Heart left ventricle (tissue), 16 donors: ENCODE results near the gene VEGFA. TPM values are rescaled to one million over a fixed set of nuclear protein-coding genes. Genes with fewer than 3 reads are reported as not detected.
A peak's percentile ranks its signal among the peaks of the same experiment; 100 is the strongest.

Source experiments
- ATAC-seq, 4 donors: fragments of 200-7000 bp; cut with Tn5 transposase; one replicate each; pipeline ENCODE4 v1.9.1; 2020 to 2022; ENCODE audit warnings: moderate library complexity in 4 of 4, mild to moderate bottlenecking in 3 of 4, moderate number of reproducible peaks in 1 of 4
- DNase-seq, 5 donors: peaks; one replicate each; pipeline ENCODE4 v3.0.0-alpha.2; 2020
- H3K27ac ChIP-seq, 12 donors: fragments of 200-600 bp; sonication (generic) in 4 of 12; one replicate each; pipeline versions ENCODE4 v1.5.0 to v1.8.0; 2016 to 2022; ENCODE audit warnings: mild to moderate bottlenecking in 2 of 12
- H3K27me3 ChIP-seq, 9 donors: fragments of 200-600 bp; sonication (generic) in 2 of 9; one replicate each; pipeline versions ENCODE4 v1.5.1 to v1.8.0; 2016 to 2022; ENCODE audit warnings: mild to moderate bottlenecking in 3 of 9
- H3K36me3 ChIP-seq, 9 donors: fragments of 200-600 bp; sonication (generic) in 2 of 9; one replicate each; pipeline versions ENCODE4 v1.5.0 to v1.8.0; 2018 to 2022; ENCODE audit warnings: mild to moderate bottlenecking in 2 of 9
- H3K4me1 ChIP-seq, 12 donors: fragments of 200-600 bp; sonication (generic) in 4 of 12; one replicate each; pipeline versions ENCODE4 v1.5.0 to v1.8.0; 2016 to 2022; ENCODE audit warnings: mild to moderate bottlenecking in 3 of 12
- H3K4me3 ChIP-seq, 12 donors: fragments of 200-600 bp; sonication (generic) in 4 of 12; one replicate each; pipeline versions ENCODE4 v1.5.0 to v1.8.0; 2017 to 2022; ENCODE audit warnings: mild to moderate bottlenecking in 9 of 12, moderate library complexity in 4 of 12
- H3K9me3 ChIP-seq, 12 donors: fragments of 200-600 bp; sonication (generic) in 4 of 12; one replicate each; pipeline versions ENCODE4 v1.5.0 to v1.8.0; 2016 to 2022; ENCODE audit warnings: mild to moderate bottlenecking in 1 of 12
- POLR2A ChIP-seq, 2 donors: fragments of 450-650 bp; IDR thresholded peaks; one replicate each; pipeline ENCODE4 v1.6.1; 2017; ENCODE audit warnings: antibody characterized with exemption in 2 of 2, mild to moderate bottlenecking in 2 of 2, moderate library complexity in 2 of 2
- WGBS, 4 donors: extraction: QIAGEN DNeasy Blood & Tissue Kit in 2 of 4; methylation state at CpG; one replicate each; pipeline versions ENCODE4 v1.1.5 to v1.1.7; 2013 to 2018; 5-methylcytosine and 5-hydroxymethylcytosine counted together
- intact Hi-C, 10 donors: fragments of 100-400 bp; cut with DNase I; formaldehyde crosslinking; loops; one replicate each; pipeline versions ENCODE4 v1.11.1 to v1.14.2; 2022
- polyA plus RNA-seq, 2 donors: library from polyadenylated mRNA; stranded (reverse); fragments of 200-250 nt; gene quantifications; one replicate each; pipeline ENCODE4 v1.2.3, GENCODE V29; 2013
- total RNA-seq, 9 donors: library from RNA; depleted of rRNA in 2 of 9; stranded (reverse); fragments of >200 nt in 2 of 9; fragmentation: NEBNext Ultra II Directional in 3 of 9; extraction: Animal tissue kit (Norgen Biotek cat#: 25700) in 3 of 9; gene quantifications; one replicate each; pipeline versions ENCODE4 v1.1.0 to v1.2.4, GENCODE V29; 2016 to 2023
- TF ChIP-seq, protein P1 (sequence below), 12 donors: fragments of 200-600 bp; sonication (generic) in 4 of 12; IDR thresholded peaks; one replicate each; pipeline versions ENCODE4 v1.5.0 to v1.8.0; 2018 to 2022; ENCODE audit warnings: antibody characterized with exemption in 12 of 12, mild to moderate bottlenecking in 5 of 12
- donor health status: ischemic (EF 13 %, LVEDD 7.1; RV severe dilation, severe dysfunction).
- donor health status: healthy with polysubstance abuse.
- donor health status: DM: no; HTN: yes; CAD: no.
- donor health status: DM: no; HTN: no; CAD: no.
- donor health status: ischemic (EF 25% LVEDD 6.9; RV normal size, moderate dysfunction).
- donor health status: ischemic (EF 25% LVEDD 5.7; RV mildly dilated, moderate dysfunction).
- donor health status: healthy.
- donor health status: DM: yes; HTN: yes; CAD: no.
- donor health status: ischemic (EF 35%, LVEDD 5.7; RV mildly dilated, moderate dysfunction).
- donor health status: nonischemic (EF 11% LVEDD 7.7; RV severe dilation, severe dysfunction).
- donor health status: DM: yes; HTN: yes; CAD: no.
- donor health status: PGD.
- donor health status: ischemic (EF 29% LVEDD 5.4; RV normal size, mild dysfunction).
- donor health status: nonischemic (EF 23%, LVEDD 6.1; RV moderate dilation, normal function).

Gene VEGFA
- total and polyA plus RNA-seq, 11 donors, result 83.0 to 254 (median 171) TPM

DNA sequence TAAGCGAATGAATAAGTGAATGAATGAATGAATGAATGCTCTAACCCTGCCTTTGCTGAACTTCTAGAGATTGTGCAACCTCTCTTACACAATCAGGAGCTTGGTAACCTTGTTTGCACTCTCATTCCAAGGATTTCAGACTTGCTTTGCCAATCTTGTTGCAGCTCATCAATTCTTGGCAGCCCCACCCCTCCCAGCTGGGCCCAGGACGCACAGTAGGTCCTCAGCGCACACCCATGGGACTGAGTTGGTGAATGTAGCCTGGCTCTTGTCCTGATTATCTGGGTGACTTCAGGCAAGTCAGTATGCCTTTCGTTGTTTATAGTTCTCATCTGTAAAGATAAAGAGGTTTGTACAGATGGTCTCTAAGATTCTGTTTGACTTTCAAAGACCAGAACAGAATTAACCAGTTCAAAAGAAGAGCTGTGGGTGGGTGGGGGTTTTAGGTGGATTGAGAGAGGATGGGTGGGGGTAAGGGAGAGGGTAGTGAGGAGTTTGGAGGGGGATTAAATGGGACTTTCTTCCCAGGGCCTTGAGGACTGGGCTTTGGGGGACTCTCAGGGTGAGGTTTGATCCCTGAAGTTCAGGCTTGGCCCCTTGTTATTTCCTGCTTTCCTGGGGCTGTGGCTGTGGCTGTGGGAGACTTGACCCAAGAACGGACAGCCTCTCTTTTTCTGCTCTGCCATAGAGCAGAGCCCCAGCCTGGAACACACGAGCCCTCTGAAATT lies 33.2 kb downstream of the VEGFA start:
- Histone ChIP-seq H3K36me3 (no peaks in the 10 kb centered on the region), H3K27ac (no peak overlapping the region), H3K4me3 (no peak overlapping the region), H3K9me3 (no peaks in the 10 kb centered on the region), H3K4me1 (peaks cover 0 to 44% (median 12%) of the 10 kb centered on the region in 12 donors), H3K27me3 (no peaks in the 10 kb centered on the region)
- DNase-seq (peak in 1 of 5 donors; percentile 71), ATAC-seq (no peak)
- intact Hi-C loops, result no loop called here
- 54 to 72% (median 65%) methylated on average over 6 of the region's 6 CpGs for WGBS, 4 donors
- TF ChIP-seq POLR2A (IDR thresholded peaks at IDR 0.05), result no peak
- TF ChIP-seq, protein P1, sequence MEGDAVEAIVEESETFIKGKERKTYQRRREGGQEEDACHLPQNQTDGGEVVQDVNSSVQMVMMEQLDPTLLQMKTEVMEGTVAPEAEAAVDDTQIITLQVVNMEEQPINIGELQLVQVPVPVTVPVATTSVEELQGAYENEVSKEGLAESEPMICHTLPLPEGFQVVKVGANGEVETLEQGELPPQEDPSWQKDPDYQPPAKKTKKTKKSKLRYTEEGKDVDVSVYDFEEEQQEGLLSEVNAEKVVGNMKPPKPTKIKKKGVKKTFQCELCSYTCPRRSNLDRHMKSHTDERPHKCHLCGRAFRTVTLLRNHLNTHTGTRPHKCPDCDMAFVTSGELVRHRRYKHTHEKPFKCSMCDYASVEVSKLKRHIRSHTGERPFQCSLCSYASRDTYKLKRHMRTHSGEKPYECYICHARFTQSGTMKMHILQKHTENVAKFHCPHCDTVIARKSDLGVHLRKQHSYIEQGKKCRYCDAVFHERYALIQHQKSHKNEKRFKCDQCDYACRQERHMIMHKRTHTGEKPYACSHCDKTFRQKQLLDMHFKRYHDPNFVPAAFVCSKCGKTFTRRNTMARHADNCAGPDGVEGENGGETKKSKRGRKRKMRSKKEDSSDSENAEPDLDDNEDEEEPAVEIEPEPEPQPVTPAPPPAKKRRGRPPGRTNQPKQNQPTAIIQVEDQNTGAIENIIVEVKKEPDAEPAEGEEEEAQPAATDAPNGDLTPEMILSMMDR (IDR thresholded peaks at IDR 0.05), result no peak

DNA sequence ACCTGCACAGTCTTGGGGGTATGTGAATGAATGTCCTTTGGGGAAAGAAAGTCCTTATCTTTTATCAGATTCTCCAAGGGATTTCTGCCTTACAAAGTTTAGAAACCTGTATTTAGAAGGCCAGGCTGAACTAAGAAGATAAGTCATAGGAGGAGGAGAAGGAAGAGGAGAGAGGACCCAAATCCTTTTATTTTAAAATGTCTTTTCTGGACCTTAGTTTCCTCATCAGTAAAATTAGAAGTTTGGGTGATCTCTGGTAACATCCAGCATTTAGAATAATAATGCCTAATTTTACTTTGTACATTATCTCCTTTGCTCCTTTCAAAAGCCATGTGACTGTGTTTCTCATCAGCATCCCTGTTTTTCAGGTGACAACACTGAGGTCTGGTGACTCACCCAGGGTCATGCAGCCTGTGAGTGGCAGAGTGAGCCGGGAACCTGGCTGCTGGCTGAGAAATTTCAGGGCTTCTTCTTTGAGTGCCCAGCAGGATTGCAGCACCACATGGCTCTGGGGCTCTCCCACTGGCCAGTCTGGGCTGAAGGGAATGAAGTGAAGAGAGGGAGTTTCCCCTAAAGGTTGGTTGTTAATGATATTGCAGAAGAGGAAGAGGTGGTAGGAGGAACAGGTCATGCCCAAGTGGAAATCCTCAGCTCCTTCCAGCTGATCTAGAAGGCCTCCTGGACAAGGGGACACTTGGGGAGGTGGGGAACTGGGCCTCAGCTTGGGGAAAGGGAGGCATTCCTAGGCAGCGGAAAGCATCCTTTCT lies 34.0 kb downstream of the VEGFA start:
- Histone ChIP-seq H3K36me3 (no peaks in the 10 kb centered on the region), H3K27me3 (no peaks in the 10 kb centered on the region), H3K4me1 (peaks cover 0 to 39% (median 9%) of the 10 kb centered on the region in 12 donors), H3K4me3 (no peak overlapping the region), H3K27ac (no peak overlapping the region), H3K9me3 (no peaks in the 10 kb centered on the region)
- TF ChIP-seq POLR2A (IDR thresholded peaks at IDR 0.05), result no peak
- TF ChIP-seq, protein P1 (IDR thresholded peaks at IDR 0.05), result no peak
- DNase-seq (no peak), ATAC-seq (no peak)
- intact Hi-C loops, result no loop called here
- WGBS, 4 donors, result 62 to 94% (median 70%) methylated on average over 2 of the region's 2 CpGs

DNA sequence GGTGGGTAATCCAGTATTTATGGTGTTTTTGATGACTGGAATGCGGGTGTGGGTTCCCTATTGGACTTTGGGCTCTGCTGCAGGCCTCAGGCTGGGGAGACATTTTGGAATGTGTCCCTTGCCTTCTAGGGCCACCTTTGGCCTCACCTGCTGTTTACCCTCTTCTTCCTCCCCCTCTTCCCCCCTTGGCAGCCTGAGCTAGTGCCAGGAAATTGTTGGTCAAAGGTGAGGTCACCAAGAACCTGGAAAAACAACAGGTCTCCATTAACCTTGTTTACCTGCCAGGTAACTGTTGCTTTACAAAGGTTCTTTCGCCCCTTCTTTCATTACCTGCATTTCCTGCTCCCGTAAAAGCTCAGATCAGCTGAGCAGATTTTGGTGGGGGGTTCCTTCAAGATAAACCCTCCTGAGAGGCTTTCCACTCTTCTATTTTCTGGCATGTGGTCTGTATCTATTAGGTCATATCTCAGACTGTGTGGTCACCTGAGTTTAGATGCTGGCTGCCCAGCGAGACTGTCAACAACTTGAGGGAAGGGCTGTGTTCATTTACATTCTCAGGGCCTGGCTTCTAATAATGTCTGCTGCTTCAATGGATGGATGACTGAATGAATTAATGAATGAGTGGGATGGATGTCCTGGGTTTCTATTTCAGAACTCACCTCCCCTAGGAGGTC lies 34.7 kb downstream of the VEGFA start:
- ATAC-seq (no peak), DNase-seq (no peak)
- Histone ChIP-seq H3K27me3 (no peaks in the 10 kb centered on the region), H3K4me1 (peaks cover 0 to 32% (median 4%) of the 10 kb centered on the region in 12 donors), H3K4me3 (no peak overlapping the region), H3K36me3 (no peaks in the 10 kb centered on the region), H3K27ac (no peak overlapping the region), H3K9me3 (no peaks in the 10 kb centered on the region)
- WGBS, 4 donors, result 93 to 97% (median 95%) methylated on average over 4 of the region's 4 CpGs
- intact Hi-C loops, result no loop called here
- TF ChIP-seq POLR2A (IDR thresholded peaks at IDR 0.05), result no peak
- TF ChIP-seq, protein P1 (IDR thresholded peaks at IDR 0.05), result no peak

DNA sequence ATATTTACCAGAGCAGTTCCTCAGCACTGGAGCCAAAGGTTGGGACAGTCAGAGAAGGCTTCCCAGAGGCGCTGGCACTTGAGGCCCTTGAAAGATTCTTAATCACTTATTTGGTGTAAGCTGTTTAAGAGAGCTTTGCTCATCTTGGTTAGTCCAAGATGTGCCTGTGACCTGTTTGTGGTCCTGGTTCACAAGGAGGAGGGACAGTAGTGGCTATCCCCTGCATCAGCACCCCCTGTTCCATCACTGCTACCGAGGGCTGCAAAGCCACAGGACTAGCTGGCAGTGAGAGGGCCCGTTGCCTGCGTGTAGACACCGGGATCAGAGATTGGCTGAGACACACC lies 35.7 kb downstream of the VEGFA start:
- no peaks in the 10 kb centered on the region for H3K9me3 ChIP-seq
- WGBS, 4 donors, result 89 to 93% (median 91%) methylated on average over 5 of the region's 5 CpGs
- no peak for ATAC-seq
- no peak for DNase-seq
- TF ChIP-seq, protein P1 (IDR thresholded peaks at IDR 0.05), result no peak
- no peak for TF ChIP-seq POLR2A (IDR thresholded peaks at IDR 0.05)
- no peak overlapping the region for H3K27ac ChIP-seq
- H3K4me1 ChIP-seq, result peaks cover 0 to 22% (median 0%) of the 10 kb centered on the region in 12 donors
- H3K27me3 ChIP-seq, result no peaks in the 10 kb centered on the region
- no peak overlapping the region for H3K4me3 ChIP-seq
- H3K36me3 ChIP-seq, result no peaks in the 10 kb centered on the region
- intact Hi-C loops, result no loop called here
